ENCODE results near the gene KHDC3L. TPM values are rescaled to one million over a fixed set of nuclear protein-coding genes. Genes with fewer than 3 reads are reported as not detected.
"Not testable (repeated sequence)": the region's sequence is repeated elsewhere in the genome, so short reads cannot be mapped to it uniquely, and the experiment has no call there.

KHDC3L gene
- total RNA-seq, 1 experiment from 2014 or later: not detected

DNA sequence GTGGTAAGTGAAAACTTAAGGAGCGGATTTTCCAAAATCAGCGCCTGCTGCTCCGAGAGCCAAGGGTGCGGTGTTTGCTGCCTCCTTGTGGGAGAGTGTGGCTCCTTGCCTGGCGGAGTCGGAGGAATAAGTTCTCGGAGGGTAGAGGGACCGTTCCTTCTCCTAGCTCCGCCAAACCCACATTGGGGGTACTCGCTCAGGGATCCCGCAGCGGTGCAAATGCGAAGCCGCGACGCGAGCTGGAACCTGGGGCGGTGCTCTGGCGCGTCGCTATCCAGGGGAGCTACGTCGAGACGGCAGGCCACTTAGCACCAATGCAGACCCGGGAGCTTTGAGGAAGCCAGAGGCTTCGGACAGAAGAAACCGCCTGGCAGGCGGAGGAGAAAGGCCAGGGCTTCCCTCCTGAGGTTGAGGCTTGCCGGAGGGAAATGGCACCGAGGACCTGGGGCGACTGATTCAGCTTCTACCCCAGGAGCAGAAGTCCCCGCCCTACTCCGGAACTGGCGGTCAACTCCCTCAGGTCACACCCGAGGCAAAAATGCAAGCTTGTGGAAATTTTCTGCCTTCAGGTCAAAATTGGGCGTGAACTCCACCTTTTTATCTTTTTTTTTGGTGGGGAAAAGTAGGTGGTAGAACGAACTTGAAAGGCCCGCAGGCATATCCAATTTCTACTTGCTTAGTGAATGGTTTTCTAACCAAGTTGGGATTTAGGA is 26.5 kb downstream of the KHDC3L start:
- Histone ChIP-seq H3K4me3 (ENCODE audit: low read length) (peak overlapping the region; percentile 79), H3K9me2 (replicated peaks; ENCODE audit: low read length) (no peaks in the 10 kb centered on the region), H4K20me1 (ENCODE audit: low read length) (no peaks in the 10 kb centered on the region), H3K27ac (ENCODE audit: low read length) (peak overlapping the region; percentile 85), H3F3A (ENCODE audit: low read length, unreplicated experiment) (no peaks in the 10 kb centered on the region), H3K79me2 (ENCODE audit: low read length) (no peaks in the 10 kb centered on the region), H3K4me1 (ENCODE audit: insufficient read depth, low read length) (no peaks in the 10 kb centered on the region), H2AFZ (ENCODE audit: low read length) (peak overlapping the region; percentile 90), H3K36me3 (ENCODE audit: low read depth, low read length) (no peaks in the 10 kb centered on the region), H3K9ac (ENCODE audit: low read length) (peak overlapping the region; percentile 76), H3K4me2 (ENCODE audit: low read length) (peak overlapping the region; percentile 92), H3K9me3 (ENCODE audit: low read length) (no peaks in the 10 kb centered on the region), H3K27me3 (ENCODE audit: low read length) (no peaks in the 10 kb centered on the region)
- TF ChIP-seq, protein P1, sequence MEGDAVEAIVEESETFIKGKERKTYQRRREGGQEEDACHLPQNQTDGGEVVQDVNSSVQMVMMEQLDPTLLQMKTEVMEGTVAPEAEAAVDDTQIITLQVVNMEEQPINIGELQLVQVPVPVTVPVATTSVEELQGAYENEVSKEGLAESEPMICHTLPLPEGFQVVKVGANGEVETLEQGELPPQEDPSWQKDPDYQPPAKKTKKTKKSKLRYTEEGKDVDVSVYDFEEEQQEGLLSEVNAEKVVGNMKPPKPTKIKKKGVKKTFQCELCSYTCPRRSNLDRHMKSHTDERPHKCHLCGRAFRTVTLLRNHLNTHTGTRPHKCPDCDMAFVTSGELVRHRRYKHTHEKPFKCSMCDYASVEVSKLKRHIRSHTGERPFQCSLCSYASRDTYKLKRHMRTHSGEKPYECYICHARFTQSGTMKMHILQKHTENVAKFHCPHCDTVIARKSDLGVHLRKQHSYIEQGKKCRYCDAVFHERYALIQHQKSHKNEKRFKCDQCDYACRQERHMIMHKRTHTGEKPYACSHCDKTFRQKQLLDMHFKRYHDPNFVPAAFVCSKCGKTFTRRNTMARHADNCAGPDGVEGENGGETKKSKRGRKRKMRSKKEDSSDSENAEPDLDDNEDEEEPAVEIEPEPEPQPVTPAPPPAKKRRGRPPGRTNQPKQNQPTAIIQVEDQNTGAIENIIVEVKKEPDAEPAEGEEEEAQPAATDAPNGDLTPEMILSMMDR (conservative IDR thresholded peaks at IDR 0.05; ENCODE audit: low read depth, low read length): peak; percentile 73
- no peak for TF ChIP-seq EZH2phosphoT487 (IDR thresholded peaks at IDR 0.05; ENCODE audit: borderline replicate concordance, low read length)
- TSS peak; percentile 97 for BruUV-seq (replicated peaks)
- POLR2A ChIA-PET (ENCODE audit: unreplicated experiment): interaction anchor here (0.5 kb wide), 1 partner anchor 264 kb away, joined by 3 read pairs; no protein-coding TSS in a partner anchor
- peak; percentile 77 for DNase-seq
- intact Hi-C loops (cut with micrococcal nuclease): loop anchor here (5.0 kb wide), 2 partner anchors 62 to 102 kb away; no protein-coding TSS in a partner anchor
- CTCF ChIA-PET: interaction anchor here (0.6 to 1.0 kb wide), 7 partner anchors 9 to 103 kb away, joined by 3 to 4 read pairs (median 3); no protein-coding TSS in a partner anchor
- ATAC-seq: peak; percentile 87

DNA sequence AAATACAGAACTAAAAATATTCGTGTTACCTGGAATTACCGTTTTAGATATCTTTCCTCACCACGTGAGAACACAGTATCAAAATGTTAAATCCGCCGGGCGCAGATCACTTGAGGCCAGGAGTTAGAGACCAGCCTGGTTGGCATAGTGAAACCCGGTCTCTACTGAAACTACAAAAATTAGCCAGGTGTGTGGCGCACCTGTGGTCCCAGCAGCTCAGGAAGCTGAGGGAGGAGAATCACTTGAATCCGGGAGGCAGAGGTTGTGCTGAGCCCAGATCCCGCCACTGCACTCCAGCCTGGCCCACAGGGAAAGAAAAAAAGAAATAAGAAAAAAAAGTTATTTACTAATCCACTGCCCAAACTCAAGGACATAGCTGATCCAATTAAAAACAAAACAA is 27.4 kb downstream of the KHDC3L start:
- intact Hi-C loops (cut with micrococcal nuclease): loop anchor here (5.0 kb wide), 2 partner anchors 63 to 103 kb away; no protein-coding TSS in a partner anchor
- H3K27me3 ChIP-seq (ENCODE audit: low read length): no peaks in the 10 kb centered on the region
- no peak overlapping the region for H3K4me2 ChIP-seq (ENCODE audit: low read length)
- no peak overlapping the region for H3K9ac ChIP-seq (ENCODE audit: low read length)
- H3K4me1 ChIP-seq (ENCODE audit: insufficient read depth, low read length): no peaks in the 10 kb centered on the region
- no peaks in the 10 kb centered on the region for H3K9me2 ChIP-seq (replicated peaks; ENCODE audit: low read length)
- no peak overlapping the region for H3K4me3 ChIP-seq (ENCODE audit: low read length)
- no peak overlapping the region for H2AFZ ChIP-seq (ENCODE audit: low read length)
- DNase-seq (no peak), ATAC-seq (no peak)
- ChIA-PET POLR2A (ENCODE audit: unreplicated experiment) (interaction anchor here (0.5 kb wide), 1 partner anchor 801 kb away, joined by 3 read pairs; no protein-coding TSS in a partner anchor), CTCF (no interaction called here)
- H3K27ac ChIP-seq (ENCODE audit: low read length): no peak overlapping the region
- no peaks in the 10 kb centered on the region for H3F3A ChIP-seq (ENCODE audit: low read length, unreplicated experiment)
- TF ChIP-seq, protein P1 (conservative IDR thresholded peaks at IDR 0.05; ENCODE audit: low read depth, low read length): no peak
- no peak for TF ChIP-seq EZH2phosphoT487 (IDR thresholded peaks at IDR 0.05; ENCODE audit: borderline replicate concordance, low read length)
- TF ChIP-seq EZH2 (IDR thresholded peaks at IDR 0.05; ENCODE audit: low read length, unreplicated experiment): no peak
- BruUV-seq (replicated peaks): TSS peak; percentile 39
- H3K36me3 ChIP-seq (ENCODE audit: low read depth, low read length): no peaks in the 10 kb centered on the region
- no peaks in the 10 kb centered on the region for H4K20me1 ChIP-seq (ENCODE audit: low read length)
- H3K79me2 ChIP-seq (ENCODE audit: low read length): no peaks in the 10 kb centered on the region
- H3K9me3 ChIP-seq (ENCODE audit: low read length): no peaks in the 10 kb centered on the region

DNA sequence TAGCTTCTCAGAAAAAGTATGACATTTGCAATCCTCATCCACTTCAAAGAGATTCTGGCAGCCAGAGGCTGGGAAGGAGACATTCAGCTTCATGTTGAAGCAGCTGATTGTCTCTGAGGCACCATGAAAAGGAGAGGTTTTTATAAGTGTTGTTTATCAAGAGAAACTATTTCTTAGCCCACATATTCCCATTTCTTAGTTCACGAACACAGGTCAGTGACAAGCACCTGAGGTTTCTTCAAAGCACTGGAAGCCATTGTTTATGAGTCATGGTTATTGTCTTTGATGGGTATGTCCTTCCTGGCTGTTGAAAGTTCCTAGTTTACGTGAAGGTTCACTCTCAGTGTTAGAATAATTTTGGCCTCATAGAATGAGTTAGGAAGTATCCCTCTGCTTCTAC is 29.2 kb downstream of the KHDC3L start:
- no peak for ATAC-seq
- H3K4me1 ChIP-seq (ENCODE audit: insufficient read depth, low read length): no peaks in the 10 kb centered on the region
- BruUV-seq (replicated peaks): no TSS peak
- H3K36me3 ChIP-seq (ENCODE audit: low read depth, low read length): no peaks in the 10 kb centered on the region
- TF ChIP-seq, protein P1 (conservative IDR thresholded peaks at IDR 0.05; ENCODE audit: low read depth, low read length): no peak
- TF ChIP-seq EZH2 (IDR thresholded peaks at IDR 0.05; ENCODE audit: low read length, unreplicated experiment): no peak
- TF ChIP-seq EZH2phosphoT487 (IDR thresholded peaks at IDR 0.05; ENCODE audit: borderline replicate concordance, low read length): no peak
- no peak overlapping the region for H3K4me3 ChIP-seq (ENCODE audit: low read length)
- ChIA-PET CTCF (no interaction called here), POLR2A (ENCODE audit: unreplicated experiment) (no interaction called here)
- peak; percentile 19 for DNase-seq
- no peaks in the 10 kb centered on the region for H3K9me2 ChIP-seq (replicated peaks; ENCODE audit: low read length)
- no peaks in the 10 kb centered on the region for H3K79me2 ChIP-seq (ENCODE audit: low read length)
- no peak overlapping the region for H3K27ac ChIP-seq (ENCODE audit: low read length)
- H3K9me3 ChIP-seq (ENCODE audit: low read length): no peaks in the 10 kb centered on the region
- no peak overlapping the region for H2AFZ ChIP-seq (ENCODE audit: low read length)
- no peaks in the 10 kb centered on the region for H3F3A ChIP-seq (ENCODE audit: low read length, unreplicated experiment)
- no peak overlapping the region for H3K9ac ChIP-seq (ENCODE audit: low read length)
- no peaks in the 10 kb centered on the region for H3K27me3 ChIP-seq (ENCODE audit: low read length)
- H3K4me2 ChIP-seq (ENCODE audit: low read length): no peak overlapping the region
- H4K20me1 ChIP-seq (ENCODE audit: low read length): no peaks in the 10 kb centered on the region
- intact Hi-C loops (cut with micrococcal nuclease): no loop called here

DNA sequence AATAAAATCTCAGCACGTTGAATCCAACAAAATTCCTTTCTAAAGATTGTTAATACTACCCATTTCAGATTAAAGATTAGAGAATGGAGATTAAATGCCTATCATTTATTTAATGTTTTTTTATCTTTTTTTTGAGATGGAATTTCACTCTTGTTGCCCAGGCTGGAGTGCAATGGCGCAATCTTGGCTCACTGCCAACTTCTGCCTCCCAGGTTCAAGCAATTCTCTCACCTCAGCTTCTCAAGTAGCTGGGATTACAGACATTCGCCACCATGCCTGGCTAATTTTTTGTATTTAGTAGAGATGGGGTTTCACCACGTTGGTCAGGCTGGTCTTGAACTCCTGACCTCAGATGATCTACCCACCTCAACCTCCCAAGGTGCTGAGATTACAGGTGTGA is 29.7 kb downstream of the KHDC3L start:
- CTCF ChIA-PET; H3K4me1 ChIP-seq (ENCODE audit: insufficient read depth, low read length); H3K27ac ChIP-seq (ENCODE audit: low read length); DNase-seq; BruUV-seq (replicated peaks); H3K9ac ChIP-seq (ENCODE audit: low read length); H3K9me2 ChIP-seq (replicated peaks; ENCODE audit: low read length); H2AFZ ChIP-seq (ENCODE audit: low read length); H4K20me1 ChIP-seq (ENCODE audit: low read length); H3K36me3 ChIP-seq (ENCODE audit: low read depth, low read length); H3K27me3 ChIP-seq (ENCODE audit: low read length); intact Hi-C loops (cut with micrococcal nuclease); H3K4me3 ChIP-seq (ENCODE audit: low read length); POLR2A ChIA-PET (ENCODE audit: unreplicated experiment); H3F3A ChIP-seq (ENCODE audit: low read length, unreplicated experiment); H3K9me3 ChIP-seq (ENCODE audit: low read length); H3K79me2 ChIP-seq (ENCODE audit: low read length); ATAC-seq; H3K4me2 ChIP-seq (ENCODE audit: low read length): not testable (repeated sequence)

All from PC-3 (cell line).